Gastroesophageal sphincter (tissue), 3 donors: ENCODE data around the gene CYP2C18.

Source experiments
- EP300 ChIP-seq: sonication (generic); formaldehyde crosslinking; IDR thresholded peaks from one replicate; pipeline ENCODE4 v1.6.1; 2017; ENCODE audit warnings: antibody characterized with exemption, mild to moderate bottlenecking
- POLR2A ChIP-seq, 2 donors: fragments of 450-650 bp; IDR thresholded peaks; one replicate each; pipeline ENCODE4 v1.6.1; 2017; ENCODE audit warnings: antibody characterized with exemption in 2 of 2, mild to moderate bottlenecking in 2 of 2, moderate library complexity in 1 of 2
- TF ChIP-seq, protein P1 (sequence below), 4 experiments: fragments of 200-600 bp in 2 of 4; fragments of 450-650 bp in 2 of 4; sonication (generic) in 1 of 4; IDR thresholded peaks; one replicate each; pipeline ENCODE4 v1.5.1; 2017 to 2019; ENCODE audit warnings: antibody characterized with exemption in 4 of 4, mild to moderate bottlenecking in 2 of 4, moderate library complexity in 2 of 4

DNA sequence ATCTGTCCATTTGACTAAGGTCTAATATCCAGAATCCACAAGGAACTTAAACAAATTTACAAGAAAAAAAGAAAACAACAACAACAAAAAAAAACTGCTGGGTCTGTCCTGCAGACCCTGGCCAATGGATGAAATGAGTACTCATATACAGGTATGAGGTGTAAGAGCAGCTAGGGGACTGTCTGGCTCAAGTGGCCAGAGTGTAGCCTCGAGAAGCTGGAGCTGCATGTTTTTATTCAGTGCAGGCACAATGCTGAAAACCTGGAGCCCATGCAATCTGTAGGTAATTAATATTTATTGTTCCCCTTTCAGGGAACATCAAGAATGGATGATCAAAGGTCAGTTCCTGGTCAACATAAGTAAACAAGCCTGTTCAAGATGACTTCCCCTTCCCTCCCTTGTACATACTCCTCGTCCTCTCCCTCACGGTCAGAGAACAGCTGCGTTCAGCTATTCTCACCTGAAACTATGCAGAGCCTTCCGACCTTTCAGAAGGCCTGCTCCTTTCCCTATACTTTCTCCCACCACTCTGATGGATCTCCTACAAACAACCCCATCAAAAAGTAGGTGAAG is 94.4 kb downstream of the CYP2C18 start:
- TF ChIP-seq, protein P1, sequence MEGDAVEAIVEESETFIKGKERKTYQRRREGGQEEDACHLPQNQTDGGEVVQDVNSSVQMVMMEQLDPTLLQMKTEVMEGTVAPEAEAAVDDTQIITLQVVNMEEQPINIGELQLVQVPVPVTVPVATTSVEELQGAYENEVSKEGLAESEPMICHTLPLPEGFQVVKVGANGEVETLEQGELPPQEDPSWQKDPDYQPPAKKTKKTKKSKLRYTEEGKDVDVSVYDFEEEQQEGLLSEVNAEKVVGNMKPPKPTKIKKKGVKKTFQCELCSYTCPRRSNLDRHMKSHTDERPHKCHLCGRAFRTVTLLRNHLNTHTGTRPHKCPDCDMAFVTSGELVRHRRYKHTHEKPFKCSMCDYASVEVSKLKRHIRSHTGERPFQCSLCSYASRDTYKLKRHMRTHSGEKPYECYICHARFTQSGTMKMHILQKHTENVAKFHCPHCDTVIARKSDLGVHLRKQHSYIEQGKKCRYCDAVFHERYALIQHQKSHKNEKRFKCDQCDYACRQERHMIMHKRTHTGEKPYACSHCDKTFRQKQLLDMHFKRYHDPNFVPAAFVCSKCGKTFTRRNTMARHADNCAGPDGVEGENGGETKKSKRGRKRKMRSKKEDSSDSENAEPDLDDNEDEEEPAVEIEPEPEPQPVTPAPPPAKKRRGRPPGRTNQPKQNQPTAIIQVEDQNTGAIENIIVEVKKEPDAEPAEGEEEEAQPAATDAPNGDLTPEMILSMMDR (IDR thresholded peaks at IDR 0.05), result no peak
- TF ChIP-seq EP300 (no peak), POLR2A (IDR thresholded peaks at IDR 0.05) (no peak)
